ENCODE results near the gene SF3B1. TPM values are rescaled to one million over a fixed set of nuclear protein-coding genes. Genes with fewer than 3 reads are reported as not detected.
"Not testable (repeated sequence)": the region's sequence is repeated elsewhere in the genome, so short reads cannot be mapped to it uniquely, and the experiment has no call there.

The SF3B1 gene
- polyA plus RNA-seq, 4 donors = 476 to 683 (median 543) TPM

GRCh38 chr2:197348721-197349360 is 86.0 kb downstream of the SF3B1 start:
- no peak for DNase-seq (ENCODE audit: low read depth in 4 of 4, low spot score in 3 of 4)

GRCh38 chr2:197345846-197346370 is 88.9 kb downstream of the SF3B1 start:
- DNase-seq (ENCODE audit: low read depth in 4 of 4, low spot score in 3 of 4) = no peak

- DNase-seq (ENCODE audit: low read depth in 4 of 4, low spot score in 3 of 4) = not testable (repeated sequence)
These were observed 90.9 kb downstream of the SF3B1 start for GRCh38 chr2:197343968-197344367.

- no peak for DNase-seq (ENCODE audit: low read depth in 4 of 4, low spot score in 3 of 4)
These were observed 94.2 kb downstream of the SF3B1 start for GRCh38 chr2:197340591-197340990.

Other genes starting within 250 kb of the SF3B1 start
- gene ANKRD44, start 124.2 kb downstream of the SF3B1 start, polyA plus RNA-seq (ENCODE audit: insufficient read length in 4 of 4) = 10 to 100 TPM; 12.0 to 25.5 (median 12.4) TPM
- 10 to 100 TPM; 15.7 to 20.4 (median 17.6) TPM for gene COQ10B, start 18.5 kb upstream of the SF3B1 start, polyA plus RNA-seq (ENCODE audit: insufficient read length in 4 of 4)
- gene HSPD1, start 64.8 kb upstream of the SF3B1 start, polyA plus RNA-seq (ENCODE audit: insufficient read length in 4 of 4) = 100 to 1,000 TPM; 296 to 683 (median 597) TPM
- gene HSPE1, start 65.4 kb upstream of the SF3B1 start, polyA plus RNA-seq (ENCODE audit: insufficient read length in 4 of 4) = 100 to 1,000 TPM; 116 to 289 (median 230) TPM
- gene MOB4, start 81.0 kb upstream of the SF3B1 start, polyA plus RNA-seq (ENCODE audit: insufficient read length in 4 of 4) = 10 to 100 TPM; 43.2 to 59.4 (median 49.5) TPM
- 10 to 100 TPM; 18.3 to 36.6 (median 24.5) TPM for gene RFTN2, start 240.6 kb upstream of the SF3B1 start, polyA plus RNA-seq (ENCODE audit: insufficient read length in 4 of 4)